NCI-H1930 (cell line): ENCODE results near the gene STRBP.
A peak's percentile ranks its signal among the peaks of the same experiment; 100 is the strongest.
"Not testable (repeated sequence)": the region's sequence is repeated elsewhere in the genome, so short reads cannot be mapped to it uniquely, and the experiment has no call there.

Experiments used
- DNase-seq, 2 experiments: peaks; one replicate each; lab custom pipeline; 2025; lab: John Stamatoyannopoulos, UW

Gene STRBP

DNA sequence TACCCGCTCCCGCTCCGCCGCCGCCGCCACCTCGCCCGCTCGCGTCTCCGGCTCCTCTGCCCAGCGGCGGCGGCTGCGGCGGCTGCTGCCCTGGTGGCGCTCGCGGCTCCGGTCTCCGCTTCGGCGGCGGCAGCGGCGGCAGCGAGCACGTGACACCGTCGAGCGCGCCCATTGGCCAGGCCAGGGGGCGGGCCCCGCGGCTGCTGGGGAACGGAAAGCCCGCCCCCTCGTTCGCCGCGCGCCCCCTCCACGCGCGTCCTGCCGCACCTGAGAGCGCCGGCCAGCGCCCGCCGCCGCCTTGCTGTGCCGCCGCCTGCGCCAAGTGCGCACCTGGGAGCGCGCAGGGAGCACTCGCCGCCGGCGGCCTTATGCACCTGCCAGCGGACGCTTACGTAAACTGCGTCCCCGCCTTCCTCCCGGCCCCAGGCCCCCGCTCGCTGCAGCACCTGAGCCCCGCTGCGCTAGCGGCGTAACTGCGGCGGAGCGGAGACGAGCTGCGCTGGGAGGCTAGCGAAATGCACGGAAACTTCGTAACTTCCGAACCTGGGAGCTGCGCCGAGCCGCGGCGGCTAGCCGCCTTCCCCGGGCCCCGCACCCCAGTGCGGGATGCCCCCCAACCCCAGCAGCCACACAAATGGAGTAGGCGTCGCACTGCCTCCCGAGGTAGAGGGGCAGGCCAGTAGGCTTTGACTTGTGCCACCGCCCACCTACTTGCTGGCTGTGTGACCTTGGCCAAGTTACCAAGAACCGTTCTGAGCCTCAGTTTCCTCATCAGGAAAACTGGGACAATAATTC, at the start of gene STRBP:
Gene STRBP (minus strand): TSS at position 122 of the 795 bp plus-strand sequence. CDS start 84,452 bp downstream, outside the sequence.
- DNase-seq = peak; percentile 92 to 94

DNA sequence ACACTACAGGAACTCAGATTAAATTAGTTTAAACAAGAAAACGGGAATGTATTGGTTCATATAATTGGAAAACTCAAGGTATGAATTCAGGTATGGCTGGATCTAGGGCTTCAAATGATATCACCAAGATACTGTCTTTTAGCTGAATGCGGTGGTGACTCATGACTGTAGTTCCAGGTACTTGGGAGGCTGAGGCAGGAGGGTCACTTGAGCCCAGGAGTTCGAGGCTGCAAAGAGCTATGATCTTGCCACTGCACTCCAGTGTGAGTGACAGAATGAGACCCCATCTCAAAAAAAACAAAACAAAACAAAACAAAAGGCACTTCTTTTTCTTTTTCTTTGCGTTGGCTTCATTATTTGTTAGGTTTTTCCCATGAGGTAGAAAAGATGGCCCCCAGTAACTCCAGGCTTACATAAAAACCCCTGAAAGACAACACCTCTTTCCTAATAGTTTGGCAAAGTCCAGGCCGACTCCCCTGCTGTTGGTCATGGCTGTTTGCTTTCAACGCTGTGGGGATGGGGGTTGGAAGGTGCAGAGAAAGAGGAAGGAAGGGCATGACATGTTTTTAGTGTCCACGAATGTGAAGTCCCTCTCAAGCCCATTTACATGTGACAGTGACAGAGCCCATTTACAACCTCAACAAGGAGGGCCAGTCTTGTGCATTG, 47.8 kb upstream of the STRBP start:
- DNase-seq = no peak

DNA sequence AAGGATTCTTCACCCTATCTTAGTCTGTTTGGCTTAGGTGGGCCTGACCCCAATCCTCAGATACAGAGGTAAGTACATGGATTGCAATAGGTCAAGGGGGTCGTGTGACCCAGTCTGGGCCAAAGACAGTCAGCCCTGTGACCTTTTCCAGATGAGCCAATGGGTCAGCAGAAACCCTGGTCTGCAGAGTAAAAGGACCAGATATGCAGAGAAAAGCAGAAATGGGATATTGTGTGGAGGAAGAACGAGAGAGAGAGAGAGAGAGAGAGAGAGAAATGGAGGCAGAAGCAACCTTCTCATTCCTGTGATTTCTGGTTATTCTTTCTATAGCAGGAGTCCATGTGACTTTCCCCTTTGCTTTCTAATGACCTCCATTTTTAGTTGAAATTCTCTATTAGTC, 47.2 kb upstream of the STRBP start:
- no peak for DNase-seq

DNA sequence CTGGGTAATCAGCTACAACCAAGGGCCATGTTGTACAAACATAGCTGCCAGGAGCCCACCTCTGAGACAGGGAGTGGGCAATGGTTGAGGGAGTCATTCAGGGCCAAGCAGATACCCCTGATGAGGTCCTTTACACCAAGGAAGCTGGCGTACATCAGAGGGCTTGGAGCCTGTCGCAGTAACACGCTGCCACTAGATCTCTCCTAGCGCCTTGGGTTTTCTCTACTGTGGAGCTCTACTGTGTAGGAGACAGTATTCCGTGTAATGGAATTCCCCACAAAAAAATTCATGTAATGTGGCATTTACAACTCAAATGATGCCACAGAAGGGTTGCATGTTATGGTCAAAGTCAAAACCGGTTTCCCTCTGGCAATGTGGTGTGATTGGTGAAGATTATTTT, 46.2 kb upstream of the STRBP start:
- DNase-seq = no peak

DNA sequence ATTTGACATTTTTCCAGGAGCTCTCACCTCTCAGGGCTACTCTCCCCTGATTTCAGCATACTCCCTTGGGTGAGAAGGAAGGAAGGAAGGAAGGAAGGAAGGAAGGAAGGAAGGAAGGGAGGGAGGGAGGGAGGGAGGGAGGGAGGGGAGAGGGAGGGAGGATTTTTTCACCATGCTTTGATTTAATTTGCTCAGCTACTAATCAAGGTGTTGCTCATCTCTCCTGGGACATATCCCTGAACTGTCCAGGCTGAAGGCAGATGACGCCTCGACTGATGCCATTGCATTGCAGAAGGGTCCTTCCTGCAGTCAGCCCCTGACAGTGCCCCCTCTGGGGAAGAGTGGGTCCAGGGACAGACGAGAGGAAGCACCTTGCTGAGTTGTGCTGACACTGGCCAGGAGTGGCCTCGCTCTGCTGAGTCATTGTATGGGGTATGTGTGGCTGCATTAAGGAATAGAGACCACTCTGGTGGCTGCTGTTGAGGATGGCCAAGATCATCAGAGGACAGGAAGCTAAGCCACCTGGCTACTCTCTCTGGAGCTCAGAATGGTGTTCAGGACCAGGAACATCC, 44.0 kb upstream of the STRBP start:
- no peak for DNase-seq

DNA sequence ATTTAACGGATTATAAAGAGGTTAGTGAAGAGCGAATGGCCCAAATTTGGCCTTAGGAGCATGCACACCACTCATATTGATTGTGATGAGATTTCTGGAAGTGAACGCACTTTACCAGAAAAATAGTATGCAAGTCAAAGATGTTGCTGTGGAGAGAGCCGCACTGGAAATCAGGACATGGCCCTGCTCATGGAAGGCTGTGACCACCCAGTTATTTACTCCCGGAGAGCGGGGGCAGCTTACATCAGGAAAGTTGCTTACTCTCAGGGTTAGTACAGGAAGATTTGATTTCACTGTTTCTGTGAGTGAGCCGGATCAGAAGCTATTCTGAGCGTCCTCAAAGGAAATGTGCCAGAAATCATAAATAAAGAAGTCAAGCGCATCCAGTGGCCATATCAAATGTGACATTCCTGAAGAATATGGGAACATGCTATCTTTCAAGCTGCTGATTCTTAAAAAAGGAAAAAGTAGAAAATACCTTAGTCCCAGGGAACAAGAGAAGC, 42.9 kb upstream of the STRBP start:
- DNase-seq = no peak

DNA sequence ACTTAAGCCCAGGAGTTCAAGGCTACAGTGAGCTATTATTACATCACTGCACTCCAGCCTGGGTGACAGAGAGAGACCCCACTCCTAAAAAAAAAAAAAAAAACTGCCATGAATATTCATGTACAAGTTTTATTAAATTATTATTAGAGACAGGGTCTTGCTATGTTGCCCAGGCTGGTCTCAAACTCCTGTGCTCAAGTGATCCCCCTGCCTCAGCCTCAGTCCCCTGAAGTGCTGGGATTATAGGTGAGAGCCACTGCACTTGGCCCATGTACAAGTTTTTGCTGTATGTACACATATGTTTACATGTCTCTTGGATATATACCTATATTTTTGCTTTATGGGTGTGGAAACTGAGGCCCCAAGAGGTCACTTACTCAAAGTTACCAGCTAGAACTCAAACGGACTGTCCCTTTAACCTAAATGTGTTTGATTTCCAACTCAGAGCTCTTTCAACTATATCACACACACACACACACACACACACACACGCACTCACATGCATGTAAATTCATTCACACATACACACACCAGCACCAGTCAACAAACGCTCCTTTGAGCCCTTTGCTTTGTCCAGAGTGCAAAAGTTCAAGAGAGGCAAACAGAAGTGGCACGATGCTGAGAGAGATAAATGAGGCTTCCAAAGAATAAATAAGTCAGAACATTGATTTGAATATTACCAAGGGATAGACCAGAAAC, 42.3 kb upstream of the STRBP start:
- no peak for DNase-seq

DNA sequence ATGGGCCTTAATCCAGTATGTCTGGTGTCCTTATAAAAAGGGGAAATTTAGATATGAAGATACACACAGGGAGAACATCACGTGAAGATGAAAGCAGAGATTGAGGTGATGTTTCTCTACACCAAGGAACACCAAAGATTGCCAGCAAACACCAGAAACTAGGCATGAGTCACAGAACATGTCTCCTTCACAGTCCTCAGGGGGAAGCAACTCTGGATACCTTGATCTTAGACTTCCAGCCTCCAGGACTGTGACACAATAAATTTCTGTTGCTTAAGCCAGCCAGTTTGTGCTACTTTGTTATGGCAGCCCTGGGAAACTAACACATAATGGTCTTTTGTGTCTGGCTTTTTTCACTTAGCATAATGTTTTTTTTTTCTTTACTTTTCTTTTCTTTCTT, 41.2 kb upstream of the STRBP start:
- no peak for DNase-seq

DNA sequence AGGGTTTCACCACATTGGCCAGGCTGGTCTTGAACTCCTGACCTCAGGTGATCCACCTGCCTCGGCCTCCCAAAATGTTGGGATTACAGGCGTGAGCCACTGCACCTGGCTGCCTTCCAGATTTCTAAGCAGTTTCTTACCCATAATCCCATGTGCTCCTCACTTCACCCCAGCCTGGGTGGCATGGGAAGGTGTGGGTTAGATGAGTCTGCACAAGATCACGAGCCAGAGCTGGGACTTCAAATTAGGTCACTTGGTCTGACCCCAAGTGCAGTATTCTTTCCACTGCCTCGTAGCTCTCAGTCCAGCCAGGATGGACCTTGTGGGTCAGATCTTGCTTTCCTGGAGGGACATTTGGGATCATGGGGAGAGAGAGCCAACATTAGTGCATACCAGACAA, 37.5 kb upstream of the STRBP start:
- no peak for DNase-seq

DNA sequence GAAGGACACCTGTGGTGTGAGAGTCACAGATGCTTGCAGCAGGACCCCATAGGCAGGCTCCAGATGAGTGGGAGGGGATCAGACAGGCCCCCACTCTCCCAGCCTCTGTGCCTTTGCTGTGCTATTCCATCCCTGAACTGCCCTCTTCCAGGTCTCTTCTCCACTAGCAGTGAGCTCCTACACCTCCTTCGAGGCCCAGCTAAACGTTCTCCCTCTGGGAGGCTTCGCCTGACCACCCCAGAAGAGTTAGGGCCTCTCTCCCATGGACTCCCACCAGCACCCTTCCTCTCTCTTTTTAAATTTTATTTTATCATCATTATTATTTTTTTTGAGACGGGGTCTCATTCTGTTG, 35.9 kb upstream of the STRBP start:
- DNase-seq = no peak

DNA sequence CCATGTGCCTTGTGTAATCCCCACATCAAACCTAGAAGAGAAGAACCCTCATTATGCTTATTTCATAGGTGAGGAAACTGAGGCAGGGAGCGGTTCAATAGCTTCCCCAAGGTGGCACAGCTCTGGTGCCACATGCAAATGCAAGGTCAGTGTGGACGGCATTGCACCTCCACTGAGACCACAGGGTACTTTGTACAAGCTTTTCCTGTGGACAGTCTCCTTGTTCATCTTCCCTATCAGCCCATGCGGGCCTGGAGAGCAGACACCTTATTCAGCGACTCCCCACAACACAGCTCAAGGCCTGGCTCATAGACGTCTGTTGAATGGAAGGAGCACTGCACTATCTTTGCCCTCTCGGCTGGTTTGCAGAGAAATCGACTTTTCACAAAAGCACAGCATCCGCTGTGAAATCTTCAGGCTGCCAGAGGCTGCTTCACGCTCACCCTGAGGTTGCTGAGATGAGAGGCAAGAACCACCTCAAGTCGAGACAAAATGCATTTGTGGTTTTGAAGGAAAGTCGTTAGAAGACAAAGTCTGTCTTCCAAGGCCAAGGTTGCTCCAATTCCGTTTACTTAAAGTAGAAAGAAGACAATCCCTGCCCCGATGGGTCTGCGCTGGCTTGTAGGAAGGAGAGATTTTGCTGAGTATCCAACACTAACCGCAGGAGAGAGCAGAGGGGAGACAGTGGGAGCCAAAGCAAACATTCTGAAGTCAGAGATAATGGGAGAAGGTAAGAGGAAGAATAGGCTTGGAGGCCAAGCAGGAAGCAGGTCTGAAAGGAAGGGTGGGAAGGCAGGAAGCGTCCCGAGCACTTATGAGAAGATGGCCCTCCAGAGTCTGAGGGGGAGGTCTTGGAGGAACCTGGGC, 34.2 kb upstream of the STRBP start:
- no peak for DNase-seq

DNA sequence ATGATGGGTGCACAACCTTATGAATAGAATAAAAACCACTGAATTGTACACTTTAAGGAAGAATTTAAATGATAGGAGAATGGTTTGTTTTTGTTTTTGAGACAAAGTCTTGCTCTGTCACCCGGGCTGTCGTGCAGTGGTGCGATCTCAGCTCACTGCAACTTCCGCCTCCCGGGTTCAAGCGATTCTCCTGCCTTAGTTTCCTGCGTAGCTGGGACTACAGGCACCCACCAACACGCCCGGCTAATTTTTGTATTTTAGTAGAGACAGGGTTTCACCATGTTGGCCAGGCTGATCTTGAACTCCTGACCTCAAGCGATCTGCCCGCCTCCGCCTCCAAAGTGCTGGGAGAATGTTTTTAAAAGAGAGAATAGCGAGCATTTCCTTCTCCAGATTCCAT, 33.5 kb upstream of the STRBP start:
- DNase-seq = not testable (repeated sequence)

DNA sequence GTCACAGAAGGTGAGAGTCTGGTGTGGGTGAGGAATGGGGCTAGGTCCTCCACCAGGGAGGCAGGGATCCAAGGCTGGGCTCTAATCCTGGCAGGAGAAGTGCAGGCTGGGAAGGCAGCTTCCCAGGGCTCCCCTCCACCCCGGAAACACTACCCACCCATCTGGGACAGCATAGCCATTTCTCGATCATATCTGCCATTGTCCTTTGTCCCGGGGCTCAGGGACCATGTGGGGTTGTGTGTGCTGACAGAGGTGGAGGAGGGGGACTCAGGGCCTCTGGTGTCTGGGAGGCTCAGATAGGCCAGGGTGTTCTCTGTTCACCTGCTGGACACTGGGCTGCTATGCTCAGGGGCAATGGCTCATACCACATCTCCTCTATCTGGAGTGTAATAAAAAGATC, 32.2 kb upstream of the STRBP start:
- DNase-seq = no peak

DNA sequence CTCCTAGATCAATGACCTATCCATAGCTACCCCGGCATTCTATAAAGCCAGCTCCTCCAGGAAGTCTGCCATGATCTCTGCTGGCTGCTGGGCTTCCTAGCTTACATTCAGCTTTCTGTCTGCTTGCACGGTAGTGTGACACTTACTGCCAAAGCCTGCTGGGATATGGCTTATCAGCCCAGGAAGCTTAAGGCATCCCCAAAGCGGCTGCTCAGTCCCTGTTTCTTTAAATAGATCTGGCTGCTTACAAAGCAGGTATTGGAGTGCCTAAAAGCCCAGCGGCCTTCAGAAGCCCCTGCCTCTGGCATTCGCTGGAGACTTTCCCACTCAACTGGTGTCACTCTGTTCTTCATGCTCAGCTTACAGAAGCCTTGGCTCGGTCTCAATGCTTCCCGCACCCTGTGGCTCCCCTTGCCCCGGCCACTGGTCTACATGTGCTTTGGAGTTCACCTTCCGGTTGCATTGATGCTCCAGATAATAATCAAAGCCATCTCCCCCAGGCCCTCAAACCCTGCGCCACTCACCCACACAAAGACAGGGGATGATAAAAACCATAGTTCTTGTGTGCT, 31.3 kb upstream of the STRBP start:
- DNase-seq = no peak

DNA sequence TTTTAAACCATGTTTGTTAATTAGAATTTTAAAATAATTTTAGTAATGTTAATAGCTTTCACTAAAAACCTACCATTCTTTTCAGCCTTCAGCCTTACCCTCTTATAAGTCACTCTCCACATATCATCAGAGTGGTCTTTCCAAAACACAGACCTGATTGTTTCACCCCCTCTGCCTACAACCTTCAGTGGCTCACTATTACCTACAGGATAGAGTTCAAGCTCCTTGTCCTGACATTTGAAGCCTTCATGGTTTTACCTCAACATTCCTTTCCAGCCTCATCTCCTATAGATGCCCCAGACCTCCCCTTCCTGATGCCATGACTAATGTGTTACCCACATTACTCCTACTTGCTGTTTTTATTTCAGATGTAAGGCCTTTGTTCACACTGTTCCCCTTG, 27.8 kb upstream of the STRBP start:
- DNase-seq = no peak

DNA sequence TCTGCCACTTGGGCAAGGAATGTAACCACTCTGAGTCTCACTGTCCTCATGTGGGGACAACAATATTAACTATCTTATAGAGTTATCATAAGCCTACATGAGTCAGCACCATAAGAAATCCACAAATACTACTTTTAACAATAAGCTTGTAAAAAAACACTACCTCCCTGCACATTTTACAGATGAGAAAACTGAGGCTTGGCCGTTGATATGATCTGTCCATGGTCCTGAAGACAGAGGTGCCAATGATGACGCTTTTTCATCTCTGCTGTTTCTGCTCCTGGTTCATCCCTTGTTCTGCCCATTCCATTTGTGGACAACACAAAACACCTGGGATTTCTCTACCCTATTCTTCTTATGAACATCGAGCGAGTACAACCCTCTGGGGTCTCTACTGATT, 23.4 kb upstream of the STRBP start:
- DNase-seq = no peak

DNA sequence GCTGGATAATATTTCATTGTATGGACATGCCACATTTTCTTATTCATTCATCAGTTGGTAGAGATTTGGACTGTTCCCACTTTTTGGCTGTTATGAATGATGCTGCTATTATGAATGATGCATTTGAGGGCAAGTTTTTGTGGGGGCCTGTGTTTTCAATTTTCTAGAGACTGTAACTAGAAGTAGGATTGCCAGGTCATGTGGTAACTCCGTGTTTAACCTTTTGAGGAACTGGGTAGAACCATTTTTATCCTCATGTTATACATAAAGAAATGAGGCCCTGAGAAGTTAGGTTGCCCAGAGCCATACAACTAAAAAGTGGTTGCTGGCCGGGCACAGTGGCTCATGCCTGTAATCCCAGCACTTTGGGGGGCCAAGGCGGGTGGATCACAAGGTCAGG, 22.4 kb upstream of the STRBP start:
- DNase-seq = no peak

DNA sequence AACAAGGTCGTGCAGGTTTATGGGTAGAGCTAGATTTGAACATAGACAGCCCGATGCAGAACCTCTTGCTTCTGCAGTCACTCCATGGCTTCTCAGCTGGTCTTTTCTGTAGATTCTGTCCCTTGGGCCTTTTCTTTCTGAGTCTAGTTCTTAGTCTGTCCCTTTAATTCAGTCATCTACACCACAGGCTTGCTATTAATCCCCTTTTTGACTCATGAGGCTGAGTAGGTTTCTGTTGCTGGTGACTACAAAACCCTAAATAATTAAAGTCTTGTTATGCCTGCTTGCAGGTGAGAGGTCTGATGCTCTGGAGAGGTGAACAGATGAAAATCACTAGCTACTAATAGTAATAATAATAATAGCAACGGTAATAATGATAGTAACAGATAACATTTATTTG, 19.3 kb upstream of the STRBP start:
- DNase-seq = no peak

DNA sequence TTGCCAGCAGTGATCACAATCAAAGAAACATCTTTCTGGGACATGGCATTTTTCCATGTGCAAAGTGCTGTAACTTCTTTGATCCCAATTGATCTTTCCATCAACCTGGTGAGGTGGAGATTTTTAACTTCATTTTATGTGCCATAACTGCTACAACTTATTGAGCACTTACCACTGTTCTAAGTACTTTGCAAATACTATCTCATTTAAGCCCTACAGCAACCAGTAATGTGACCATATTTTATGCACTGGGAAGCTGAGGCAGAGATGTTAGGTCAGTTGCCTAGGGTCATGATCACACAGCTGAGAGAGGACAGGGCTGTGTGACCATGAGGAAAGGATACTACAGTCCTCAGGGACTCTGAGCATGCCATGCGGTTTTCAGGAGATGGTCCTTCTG, 17.9 kb upstream of the STRBP start:
- no peak for DNase-seq

DNA sequence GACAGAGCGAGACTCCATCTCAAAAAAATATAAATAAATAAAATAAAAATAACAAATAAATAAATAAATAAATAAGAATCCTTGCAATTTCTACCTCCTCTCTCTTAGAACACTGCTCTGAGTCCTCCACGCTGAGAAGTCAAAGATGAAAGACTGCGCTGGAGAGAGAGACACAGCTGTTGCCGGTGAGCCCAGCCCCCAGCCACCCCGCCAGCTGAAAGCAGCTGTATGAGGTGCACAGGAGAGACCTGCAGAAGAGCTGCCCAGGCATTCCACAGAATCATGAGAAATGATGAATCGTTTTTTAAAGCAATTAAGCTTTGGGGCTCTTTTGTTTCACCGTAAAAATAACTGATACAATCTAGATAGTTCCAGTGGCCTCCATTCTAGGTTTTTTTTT, 16.3 kb upstream of the STRBP start:
- no peak for DNase-seq

DNA sequence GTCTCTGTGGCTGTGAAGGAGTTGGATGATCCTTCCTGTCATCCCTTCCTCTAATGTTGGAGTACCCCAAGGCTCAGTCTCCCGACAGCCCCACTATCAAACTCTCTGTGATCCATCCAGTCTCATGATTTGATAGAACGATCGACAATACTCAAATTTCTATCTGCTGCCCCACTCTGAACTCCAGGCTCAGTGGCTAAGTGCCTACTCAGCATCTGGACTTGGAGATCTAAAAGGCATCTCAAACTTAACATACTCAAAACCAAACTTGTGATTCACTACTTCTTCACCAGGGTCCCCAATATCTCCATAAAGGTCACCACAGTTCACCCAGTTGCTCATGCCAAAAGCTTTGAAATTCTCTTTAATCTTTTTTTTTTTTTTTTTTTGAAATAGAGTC, 15.1 kb upstream of the STRBP start:
- DNase-seq = no peak
